Activated naive CD4-positive, alpha-beta T cell treated with anti-CD3 and anti-CD28 coated beads for 36 hours (primary cell): ENCODE measurements around the gene HERC2. TPM values are rescaled to one million over a fixed set of nuclear protein-coding genes. Genes with fewer than 3 reads are reported as not detected.

Experiments
- CTCF ChIA-PET: fragments of 350-600 bp; sonication (Branson Sonifier 250); formaldehyde crosslinking; loops from one replicate; lab custom pipeline; 2021; ENCODE audit warnings: antibody characterized with exemption; lab: Charles Lee
- DNase-seq: peaks from one replicate; pipeline ENCODE4 v3.0.0-alpha.2; 2020
- H3K27ac Mint-ChIP-seq: one replicate; pipeline ENCODE4 v1.8.0; 2021; ENCODE audit warnings: mild to moderate bottlenecking, mixed read lengths
- H3K27me3 Mint-ChIP-seq: one replicate; pipeline ENCODE4 v1.8.0; 2021; ENCODE audit warnings: low read depth, mixed read lengths
- H3K36me3 Mint-ChIP-seq: one replicate; pipeline ENCODE4 v1.8.0; 2021; ENCODE audit warnings: low read depth, mixed read lengths
- H3K4me1 Mint-ChIP-seq: one replicate; pipeline ENCODE4 v1.8.0; 2021; ENCODE audit warnings: low read depth, mixed read lengths
- H3K4me3 Mint-ChIP-seq: one replicate; pipeline ENCODE4 v1.8.0; 2021; ENCODE audit warnings: mild to moderate bottlenecking, moderate library complexity, mixed read lengths
- H3K9me3 Mint-ChIP-seq: one replicate; pipeline ENCODE4 v1.8.0; 2021; ENCODE audit warnings: mixed read lengths
- intact Hi-C: fragments of 100-400 bp; cut with micrococcal nuclease; formaldehyde crosslinking; loops from one replicate; pipeline ENCODE4 v1.15.1; 2023
- total RNA-seq, 2 experiments: library from RNA; stranded (reverse); gene quantifications; one replicate each; pipeline ENCODE4 v1.2.3, GENCODE V29; 2021

Gene HERC2
- total RNA-seq, 2 experiments from 2014 or later, result 26.6 to 31.6 TPM

DNA sequence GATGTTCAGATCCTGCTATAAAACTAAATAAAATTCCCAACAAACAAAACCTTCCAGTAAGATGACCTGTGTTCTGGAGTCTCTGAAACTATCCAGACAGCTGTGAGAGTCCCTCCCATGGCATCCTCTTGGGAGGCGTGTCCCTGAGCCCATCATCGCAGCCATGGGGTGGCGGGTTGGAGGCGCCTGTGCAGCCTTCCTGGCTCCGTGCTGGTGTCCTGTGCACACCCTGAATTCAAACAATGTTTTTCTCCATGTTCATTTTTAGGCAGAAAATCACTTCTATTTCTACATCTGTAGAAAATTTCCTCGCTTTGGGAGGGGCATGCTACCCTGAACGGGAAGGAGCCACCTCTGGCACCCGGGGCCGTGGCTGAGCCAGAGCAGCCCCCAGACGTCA, 203.4 kb downstream of the HERC2 start:
- CTCF ChIA-PET, result no interaction called here
- H3K4me1 Mint-ChIP-seq, result no peaks in the 10 kb centered on the region
- H3K27me3 Mint-ChIP-seq, result no peaks in the 10 kb centered on the region
- H3K9me3 Mint-ChIP-seq, result no peaks in the 10 kb centered on the region
- H3K27ac Mint-ChIP-seq, result no peak overlapping the region
- no peak overlapping the region for H3K4me3 Mint-ChIP-seq
- intact Hi-C loops, result no loop called here
- no peak for DNase-seq
- H3K36me3 Mint-ChIP-seq, result peaks cover 31% of the 10 kb centered on the region

- peaks cover 33% of the 10 kb centered on the region for H3K36me3 Mint-ChIP-seq
- CTCF ChIA-PET, result interaction anchor here (0.9 to 1.0 kb wide), 2 partner anchors 8 to 32 kb away, joined by 3 read pairs; no protein-coding TSS in a partner anchor
- intact Hi-C loops, result no loop called here
- no peaks in the 10 kb centered on the region for H3K4me1 Mint-ChIP-seq
- no peaks in the 10 kb centered on the region for H3K27me3 Mint-ChIP-seq
- no peaks in the 10 kb centered on the region for H3K9me3 Mint-ChIP-seq
- DNase-seq, result no peak
- no peak overlapping the region for H3K4me3 Mint-ChIP-seq
- H3K27ac Mint-ChIP-seq, result no peak overlapping the region
Observed at GRCh38 chr15:28118083-28118482, 203.9 kb downstream of the HERC2 start.

DNA sequence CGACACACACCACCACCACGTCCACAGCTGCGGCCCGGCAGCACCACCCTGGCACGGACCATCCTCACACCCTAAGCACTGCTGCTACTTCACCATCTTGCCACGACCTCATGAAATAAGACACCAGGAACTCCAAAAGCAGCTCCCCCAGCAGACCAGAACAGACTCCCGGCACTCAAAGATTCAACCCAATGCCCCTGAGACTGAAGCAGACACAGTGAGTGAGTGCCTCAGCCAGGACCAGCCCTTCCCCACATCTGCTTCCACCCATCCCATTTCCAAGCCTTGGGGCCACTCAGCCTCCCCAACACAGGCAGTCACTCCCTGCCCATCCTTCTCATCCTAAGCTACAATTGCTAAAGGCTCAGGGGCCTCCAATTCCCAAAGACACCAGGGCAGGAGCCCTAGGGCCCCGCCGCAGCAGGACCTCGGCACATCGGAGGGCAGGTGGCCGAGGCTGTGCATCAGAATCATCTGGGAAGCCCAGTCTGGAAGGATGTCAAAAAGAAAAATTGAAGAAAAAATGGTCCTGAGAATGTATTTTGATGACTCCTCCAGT, 204.5 kb downstream of the HERC2 start:
- CTCF ChIA-PET, result interaction anchor here (0.9 to 1.0 kb wide), 2 partner anchors 9 to 32 kb away, joined by 3 read pairs; no protein-coding TSS in a partner anchor
- no peak for DNase-seq
- intact Hi-C loops, result no loop called here
- Mint-ChIP-seq H3K4me3 (no peak overlapping the region), H3K36me3 (peaks cover 33% of the 10 kb centered on the region), H3K27ac (no peak overlapping the region), H3K9me3 (no peaks in the 10 kb centered on the region), H3K4me1 (no peaks in the 10 kb centered on the region), H3K27me3 (no peaks in the 10 kb centered on the region)

DNA sequence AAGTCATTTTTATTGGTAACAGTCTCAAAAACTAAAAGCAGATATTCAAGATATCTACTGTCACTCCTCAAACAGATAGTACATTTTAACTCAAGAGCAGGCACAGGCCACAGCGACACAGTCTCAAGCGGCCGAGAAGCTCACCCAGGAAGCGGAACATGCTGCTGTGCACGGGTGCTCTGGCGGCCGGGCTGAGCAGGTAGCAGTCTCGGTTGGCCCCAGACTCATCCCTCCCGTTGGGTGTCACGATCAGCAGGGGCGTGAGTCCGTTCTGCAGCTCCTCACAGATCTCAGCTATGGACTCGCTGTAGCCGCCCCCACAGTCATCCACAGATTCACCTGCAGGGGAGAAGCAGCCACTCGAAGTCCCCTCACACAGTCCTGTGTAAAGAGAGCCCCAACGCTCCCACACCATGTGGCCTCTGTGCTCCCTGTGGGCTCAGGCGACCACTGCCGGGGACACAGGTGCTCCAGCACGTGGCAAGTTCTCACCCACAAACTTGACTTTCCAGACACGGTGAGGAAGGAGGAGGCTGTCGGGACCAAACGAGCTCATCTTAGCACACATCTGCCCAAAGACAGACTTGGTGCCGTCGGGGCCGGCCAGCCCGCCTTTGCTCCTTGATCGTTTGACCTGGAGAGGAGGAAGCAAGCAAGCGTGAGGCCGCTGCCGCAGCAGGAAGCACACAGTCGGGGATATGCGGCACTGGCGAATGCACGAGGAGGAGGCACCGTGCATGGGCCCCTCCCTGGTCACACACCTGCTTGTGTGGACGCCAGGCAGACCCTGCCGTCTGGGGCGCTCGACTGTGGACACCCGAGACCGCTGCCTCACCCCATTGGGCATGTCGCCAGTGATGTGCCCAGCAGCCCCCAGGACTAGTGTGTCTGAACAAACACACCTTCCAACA, 205.2 kb downstream of the HERC2 start:
- CTCF ChIA-PET, result interaction anchor here (0.9 kb wide), 1 partner anchor 9 kb away, joined by 3 read pairs; no protein-coding TSS in a partner anchor
- no peaks in the 10 kb centered on the region for H3K27me3 Mint-ChIP-seq
- DNase-seq, result no peak
- H3K9me3 Mint-ChIP-seq, result no peaks in the 10 kb centered on the region
- no peak overlapping the region for H3K27ac Mint-ChIP-seq
- no peak overlapping the region for H3K4me3 Mint-ChIP-seq
- intact Hi-C loops, result no loop called here
- no peaks in the 10 kb centered on the region for H3K4me1 Mint-ChIP-seq
- H3K36me3 Mint-ChIP-seq, result peaks cover 37% of the 10 kb centered on the region

GRCh38 chr15:28115871-28116270, 206.1 kb downstream of the HERC2 start:
- H3K27me3 Mint-ChIP-seq, result no peaks in the 10 kb centered on the region
- intact Hi-C loops, result no loop called here

DNA sequence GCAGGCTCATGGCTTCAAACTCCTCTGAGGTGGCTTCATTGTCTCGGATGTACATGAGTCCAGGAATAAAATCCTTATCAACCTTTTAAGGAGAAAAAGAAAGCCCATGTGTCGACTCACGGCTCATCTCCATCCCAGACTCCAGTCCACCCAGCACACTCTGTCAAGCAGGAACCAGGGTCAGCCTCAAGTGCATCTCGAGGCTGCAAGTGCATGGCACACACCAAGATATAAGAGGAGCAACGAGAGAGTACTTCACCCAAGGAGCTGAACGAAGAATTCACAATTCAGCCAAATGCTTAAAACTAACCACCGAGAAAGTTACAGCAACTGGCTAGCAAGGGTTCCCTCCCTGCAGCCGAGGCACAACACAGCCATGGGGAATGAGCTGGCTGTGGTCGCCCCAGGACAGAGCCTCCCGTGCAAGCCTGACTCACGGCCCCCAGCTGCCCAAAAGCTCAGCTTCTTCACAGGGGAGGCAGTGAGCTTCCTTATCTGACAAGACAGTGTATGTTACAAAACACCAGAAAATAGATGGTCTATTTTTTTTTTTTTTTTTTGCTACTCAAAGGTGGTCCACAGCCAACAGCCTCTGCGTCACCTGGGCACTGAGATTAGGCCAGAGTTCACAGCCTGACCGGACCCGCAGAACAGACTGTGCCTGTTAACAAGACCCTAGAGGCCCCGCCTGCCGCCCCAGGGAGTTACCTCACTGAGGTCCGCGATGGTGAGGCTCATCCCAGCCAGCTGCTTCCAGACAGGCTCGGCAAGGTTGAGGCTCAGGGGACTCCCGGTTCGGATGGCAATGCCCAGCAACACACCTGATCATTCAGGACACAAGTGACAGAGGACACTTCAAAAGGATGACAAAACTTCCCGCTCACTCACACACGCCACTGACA, 207.0 kb downstream of the HERC2 start:
- Mint-ChIP-seq H3K9me3 (no peaks in the 10 kb centered on the region), H3K36me3 (peaks cover 34% of the 10 kb centered on the region), H3K27me3 (no peaks in the 10 kb centered on the region), H3K4me1 (no peaks in the 10 kb centered on the region), H3K27ac (no peak overlapping the region), H3K4me3 (no peak overlapping the region)
- CTCF ChIA-PET, result no interaction called here
- DNase-seq, result no peak
- intact Hi-C loops, result no loop called here

More at GRCh38 chr15:28115871-28116270, 206.1 kb downstream of the HERC2 start:
- CTCF ChIA-PET, result no interaction called here
- Mint-ChIP-seq H3K4me1 (no peaks in the 10 kb centered on the region), H3K36me3 (peaks cover 37% of the 10 kb centered on the region), H3K4me3 (no peak overlapping the region), H3K9me3 (no peaks in the 10 kb centered on the region), H3K27ac (no peak overlapping the region)
- no peak for DNase-seq

GRCh38 chr15:28114114-28114455, 207.9 kb downstream of the HERC2 start:
- CTCF ChIA-PET, result no interaction called here
- H3K4me3 Mint-ChIP-seq, result no peak overlapping the region
- H3K36me3 Mint-ChIP-seq, result peaks cover 34% of the 10 kb centered on the region
- H3K4me1 Mint-ChIP-seq, result no peaks in the 10 kb centered on the region
- DNase-seq, result no peak
- H3K9me3 Mint-ChIP-seq, result no peaks in the 10 kb centered on the region
- H3K27me3 Mint-ChIP-seq, result no peaks in the 10 kb centered on the region
- H3K27ac Mint-ChIP-seq, result no peak overlapping the region
- intact Hi-C loops, result no loop called here

GRCh38 chr15:28113394-28114113, 208.4 kb downstream of the HERC2 start:
- Mint-ChIP-seq H3K9me3 (no peaks in the 10 kb centered on the region), H3K4me1 (no peaks in the 10 kb centered on the region), H3K27ac (no peak overlapping the region), H3K36me3 (peaks cover 34% of the 10 kb centered on the region), H3K27me3 (no peaks in the 10 kb centered on the region), H3K4me3 (no peak overlapping the region)
- intact Hi-C loops, result no loop called here
- CTCF ChIA-PET, result no interaction called here
- DNase-seq, result no peak

DNA sequence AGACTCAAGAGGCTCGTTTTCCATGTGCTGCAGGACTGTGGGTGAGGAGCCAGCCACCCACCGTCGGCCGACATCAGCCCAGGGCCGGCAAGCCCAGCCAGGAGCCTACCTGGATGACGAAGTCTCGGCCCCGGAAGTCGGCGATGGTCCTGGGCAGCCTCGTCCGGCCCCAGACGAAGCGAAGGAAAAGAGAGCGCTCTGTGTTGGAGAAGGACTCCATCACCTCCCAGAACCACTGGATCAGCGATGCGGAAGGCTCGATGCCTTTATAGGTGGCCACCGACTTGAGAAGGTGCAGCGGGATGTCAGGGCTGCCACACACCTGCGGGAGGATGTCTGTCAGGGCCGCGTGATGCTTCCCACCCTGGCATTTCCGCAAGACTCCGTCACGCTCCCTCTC, 209.0 kb downstream of the HERC2 start:
- intact Hi-C loops, result no loop called here
- H3K4me1 Mint-ChIP-seq, result no peaks in the 10 kb centered on the region
- CTCF ChIA-PET, result no interaction called here
- DNase-seq, result no peak
- H3K9me3 Mint-ChIP-seq, result no peaks in the 10 kb centered on the region
- no peak overlapping the region for H3K4me3 Mint-ChIP-seq
- H3K27ac Mint-ChIP-seq, result no peak overlapping the region
- H3K36me3 Mint-ChIP-seq, result peaks cover 33% of the 10 kb centered on the region
- peaks cover 1% of the 10 kb centered on the region for H3K27me3 Mint-ChIP-seq

GRCh38 chr15:28112101-28112760, 209.7 kb downstream of the HERC2 start:
- intact Hi-C loops, result no loop called here
- DNase-seq, result no peak
- H3K27ac Mint-ChIP-seq, result no peak overlapping the region
- peaks cover 6% of the 10 kb centered on the region for H3K27me3 Mint-ChIP-seq
- H3K4me1 Mint-ChIP-seq, result peaks cover under 1% of the 10 kb centered on the region
- CTCF ChIA-PET, result interaction anchor here (0.6 kb wide), 1 partner anchor 102 kb away, joined by 4 read pairs; no protein-coding TSS in a partner anchor
- no peaks in the 10 kb centered on the region for H3K9me3 Mint-ChIP-seq
- peaks cover 27% of the 10 kb centered on the region for H3K36me3 Mint-ChIP-seq
- no peak overlapping the region for H3K4me3 Mint-ChIP-seq

- no peaks in the 10 kb centered on the region for H3K9me3 Mint-ChIP-seq
- intact Hi-C loops, result no loop called here
- peaks cover 9% of the 10 kb centered on the region for H3K27me3 Mint-ChIP-seq
- no peak for DNase-seq
- CTCF ChIA-PET, result interaction anchor here (0.6 kb wide), 1 partner anchor 103 kb away, joined by 4 read pairs; no protein-coding TSS in a partner anchor
- H3K4me1 Mint-ChIP-seq, result peaks cover 2% of the 10 kb centered on the region
- no peak overlapping the region for H3K4me3 Mint-ChIP-seq
- H3K27ac Mint-ChIP-seq, result no peak overlapping the region
- peaks cover 27% of the 10 kb centered on the region for H3K36me3 Mint-ChIP-seq
Observed at GRCh38 chr15:28111543-28111942, 210.4 kb downstream of the HERC2 start.
